ENCODE data around the gene RASGEF1C.
A peak's percentile ranks its signal among the peaks of the same experiment; 100 is the strongest.
"Not testable (repeated sequence)": the region's sequence is repeated elsewhere in the genome, so short reads cannot be mapped to it uniquely, and the experiment has no call there.

RASGEF1C gene

GRCh38 chr5:180101451-180102105 is 107.4 kb downstream of the RASGEF1C start:
- DNase-seq (ENCODE audit: low read depth, low spot score) = no peak

- no peak for DNase-seq (ENCODE audit: low read depth, low spot score)
These were observed 108.2 kb downstream of the RASGEF1C start for GRCh38 chr5:180100621-180101450.

GRCh38 chr5:180099733-180100611 is 109.0 kb downstream of the RASGEF1C start:
- no peak for DNase-seq (ENCODE audit: low read depth, low spot score)

- no peak for DNase-seq (ENCODE audit: low read depth, low spot score)
These were observed 109.8 kb downstream of the RASGEF1C start for GRCh38 chr5:180098991-180099732.

DNA sequence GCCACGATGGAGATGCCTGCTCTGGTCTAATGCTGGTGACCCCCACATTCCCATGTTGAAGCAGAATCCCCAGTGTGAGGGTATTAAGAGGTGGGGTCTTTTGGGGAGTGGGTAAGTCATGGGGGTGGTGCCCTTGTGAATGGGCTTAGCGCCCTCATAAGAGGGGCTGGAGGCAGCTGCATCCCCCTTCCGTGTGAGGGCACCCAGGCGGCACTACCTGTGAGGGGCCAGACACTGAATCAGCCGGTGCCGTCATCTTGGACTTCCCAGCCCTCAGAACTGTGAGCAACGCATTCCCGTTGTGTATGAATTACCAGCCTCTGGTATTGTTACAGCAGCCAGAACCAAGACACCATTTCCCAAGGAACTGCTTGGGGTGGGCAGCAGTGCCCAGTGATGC is 110.5 kb downstream of the RASGEF1C start:
- no peak for DNase-seq (ENCODE audit: low read depth, low spot score)

- no peak for DNase-seq (ENCODE audit: low read depth, low spot score)
These were observed 111.1 kb downstream of the RASGEF1C start for GRCh38 chr5:180097926-180098325.

DNA sequence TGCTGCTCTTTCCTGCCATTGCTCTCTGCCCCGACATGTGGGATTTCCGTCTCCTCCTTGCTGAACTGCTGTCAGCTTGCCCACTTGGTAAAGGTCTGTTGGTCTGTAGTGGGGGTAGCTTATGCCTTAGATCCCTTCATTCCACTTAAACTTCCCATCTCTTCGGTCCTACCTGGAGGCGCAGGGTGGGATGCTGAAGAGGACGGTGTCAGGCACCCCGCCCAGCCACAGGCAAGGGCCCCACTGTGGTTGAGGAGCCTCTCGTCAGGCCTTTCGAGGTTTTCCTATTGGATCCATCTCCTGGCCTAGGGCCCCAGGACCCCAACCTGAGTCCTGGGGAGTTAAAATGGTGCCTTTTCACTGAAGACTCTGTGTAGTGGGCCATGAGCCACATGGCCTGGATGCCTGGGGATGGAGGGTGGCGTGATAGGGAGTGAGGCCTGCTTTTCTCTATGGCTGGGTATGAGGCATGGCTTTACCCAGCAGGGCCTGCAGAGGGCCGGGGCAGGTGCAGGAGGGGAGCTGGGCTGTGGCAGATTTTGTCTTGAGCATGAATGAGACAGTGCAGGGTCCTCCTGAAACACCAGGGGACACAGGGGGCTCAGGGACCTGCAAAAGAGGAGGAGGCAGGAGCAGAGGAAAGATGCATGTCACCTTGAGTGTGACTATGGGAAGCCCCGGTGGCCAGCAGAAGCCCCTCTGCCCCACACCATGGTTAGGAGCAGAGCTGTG is 111.7 kb downstream of the RASGEF1C start:
- no peak for DNase-seq (ENCODE audit: low read depth, low spot score)

DNA sequence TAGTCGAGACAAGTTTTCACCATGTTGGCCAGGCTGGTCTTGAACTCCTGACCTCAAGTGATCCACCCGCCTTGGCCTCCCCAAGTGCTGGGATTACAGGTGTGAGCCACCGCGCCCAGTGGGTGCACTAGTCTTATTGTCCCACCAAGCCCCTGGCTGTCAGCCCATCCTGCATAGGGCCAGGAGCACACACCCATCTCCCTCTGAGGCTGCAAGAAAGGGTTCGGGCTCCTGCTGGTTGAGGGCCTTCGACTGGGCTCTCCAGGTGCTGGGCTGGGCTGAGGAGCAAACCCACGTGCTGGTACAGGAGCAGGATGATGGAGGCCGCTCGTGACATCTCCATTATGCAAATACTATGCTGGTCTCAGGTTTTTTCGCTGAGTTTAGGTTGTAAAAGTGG is 112.4 kb downstream of the RASGEF1C start:
- DNase-seq (ENCODE audit: low read depth, low spot score) = no peak

DNA sequence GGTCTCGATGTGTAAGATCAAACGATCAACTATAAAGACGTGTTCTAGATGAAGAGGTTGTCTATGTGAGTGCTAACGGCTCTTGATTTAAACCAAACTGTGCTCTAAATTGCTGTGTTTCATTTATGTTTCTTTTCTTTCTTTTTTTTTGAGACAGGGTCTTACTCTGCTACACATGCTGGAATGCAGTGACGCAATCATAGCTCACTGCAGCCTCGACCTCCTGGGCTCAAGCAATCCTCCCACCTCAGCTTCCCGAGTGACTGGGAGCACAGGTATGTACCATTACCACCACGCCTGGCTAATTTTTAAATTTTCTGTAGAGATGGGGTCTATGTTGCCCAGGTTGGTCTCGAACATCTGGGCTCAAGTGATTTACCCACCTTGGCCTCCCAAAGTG is 113.5 kb downstream of the RASGEF1C start:
- no peak for DNase-seq (ENCODE audit: low read depth, low spot score)

DNA sequence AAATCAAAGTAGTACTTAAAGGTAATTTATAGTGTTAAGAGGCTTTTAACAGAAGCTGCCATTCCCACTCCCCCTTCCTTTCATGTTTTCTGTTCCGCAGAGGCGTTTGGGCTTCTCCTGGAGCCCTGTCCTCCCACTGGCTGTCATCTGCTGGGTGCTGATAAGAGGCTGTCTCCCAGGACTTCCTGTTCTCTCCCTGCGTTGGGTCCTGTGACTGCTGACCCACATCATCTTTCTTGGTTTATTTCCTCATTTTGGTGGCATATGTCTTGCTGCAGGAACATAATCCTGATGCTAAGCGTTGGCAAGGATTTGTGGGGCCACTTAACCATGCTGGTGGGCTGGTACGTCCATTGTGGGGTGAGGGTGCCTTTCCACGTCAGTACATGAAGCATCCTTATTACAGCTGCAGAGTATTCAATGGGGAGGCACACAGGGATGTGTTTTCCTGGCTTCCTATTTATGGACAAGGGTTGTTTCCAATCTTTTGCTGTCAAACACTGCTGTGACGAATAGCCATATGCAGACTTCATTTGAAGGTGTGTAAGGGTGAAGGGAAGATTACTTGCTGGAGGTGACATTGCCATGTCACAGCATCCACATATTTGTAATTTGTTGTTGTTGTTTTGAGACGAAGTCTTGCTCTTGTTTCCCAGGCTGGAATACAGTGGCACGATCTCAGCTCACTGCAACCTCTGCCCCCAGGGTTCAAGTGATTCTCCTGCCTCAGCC is 115.2 kb downstream of the RASGEF1C start:
- DNase-seq (ENCODE audit: low read depth, low spot score) = no peak

GRCh38 chr5:180093241-180093640 is 115.8 kb downstream of the RASGEF1C start:
- DNase-seq (ENCODE audit: low read depth, low spot score) = no peak

DNA sequence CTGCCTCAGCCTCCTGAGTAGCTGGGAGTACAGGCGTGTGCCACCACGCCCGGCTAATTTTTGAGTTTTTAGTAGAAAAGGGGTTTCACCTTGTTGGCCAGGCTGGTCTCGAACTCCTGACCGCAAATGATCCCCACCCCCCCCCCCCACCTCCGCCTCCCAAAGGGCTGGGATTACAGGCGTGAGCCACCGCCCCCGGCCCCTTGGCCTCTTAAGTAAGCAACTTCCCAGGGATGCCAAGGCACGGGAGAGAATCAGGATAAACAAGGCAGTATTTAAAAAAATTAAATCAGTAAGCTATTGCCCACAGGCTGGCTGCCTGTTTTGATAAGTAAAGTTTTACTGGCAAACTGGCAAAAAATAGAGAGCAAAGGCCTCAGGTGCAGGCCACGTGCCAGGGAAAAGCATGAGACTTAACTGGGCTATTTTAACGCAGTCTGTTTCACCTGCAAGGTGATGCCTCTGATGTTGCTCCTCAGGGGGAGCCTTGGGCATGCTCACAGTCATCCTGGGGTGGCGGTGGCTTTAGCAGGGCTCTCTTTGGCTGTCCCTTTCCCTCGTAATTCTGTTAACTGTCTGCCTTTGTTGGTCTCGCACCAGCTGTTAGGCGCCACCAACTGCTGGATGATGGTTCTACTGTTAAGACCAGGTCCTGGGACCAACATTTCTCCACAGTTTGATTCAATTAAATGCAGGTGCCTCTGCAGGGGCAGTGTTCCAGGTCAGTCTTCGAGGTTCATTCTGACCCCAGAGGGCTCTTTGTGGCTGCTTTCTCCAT is 118.1 kb downstream of the RASGEF1C start:
- DNase-seq (ENCODE audit: low read depth, low spot score) = no peak

- peak; percentile 29 for DNase-seq (ENCODE audit: low read depth, low spot score)
These were observed 118.8 kb downstream of the RASGEF1C start for GRCh38 chr5:180090098-180090768.

GRCh38 chr5:180089628-180090027 is 119.4 kb downstream of the RASGEF1C start:
- not testable (repeated sequence) for DNase-seq (ENCODE audit: low read depth, low spot score)

GRCh38 chr5:180088561-180088960 is 120.5 kb downstream of the RASGEF1C start:
- no peak for DNase-seq (ENCODE audit: low read depth, low spot score)

- DNase-seq (ENCODE audit: low read depth, low spot score) = no peak
These were observed 122.1 kb downstream of the RASGEF1C start for GRCh38 chr5:180086816-180087399.

- no peak for DNase-seq (ENCODE audit: low read depth, low spot score)
These were observed 123.2 kb downstream of the RASGEF1C start for GRCh38 chr5:180085837-180086236.

Data from smooth muscle cell of the brain vasculature (primary cell).